CD4-positive, alpha-beta T cell (primary cell): ENCODE data around the gene ARHGAP15. TPM values are rescaled to one million over a fixed set of nuclear protein-coding genes. Genes with fewer than 3 reads are reported as not detected.

Experiments used
- ATAC-seq: fragments of 200-7000 bp; cut with Tn5 transposase; one replicate; pipeline ENCODE4 v1.10.0; 2022; ENCODE audit warnings: mild to moderate bottlenecking; ENCODE audit not compliant: poor library complexity
- CTCF ChIA-PET: fragments of 350-600 bp; sonication (Branson Sonifier 250); formaldehyde crosslinking; loops from one replicate; lab custom pipeline; 2021; ENCODE audit warnings: antibody characterized with exemption, inconsistent platforms; lab: Charles Lee
- POLR2A ChIA-PET: fragments of 350-600 bp; sonication (Branson Sonifier 250); formaldehyde crosslinking; loops from one replicate; lab custom pipeline; 2021; ENCODE audit warnings: antibody characterized with exemption, inconsistent platforms; lab: Charles Lee
- DNase-seq, 14 experiments: peaks; one replicate each; pipeline ENCODE4 v3.0.0-alpha.2; 2013 to 2020; ENCODE audit warnings: mixed read lengths in 2 of 14
- H3K27ac ChIP-seq, 2 donors: one replicate each; pipeline versions ENCODE4 v1.5.1 to v1.7.0; 2013; ENCODE audit warnings: low read length in 2 of 2, low read depth in 1 of 2, mild to moderate bottlenecking in 1 of 2
- H3K27me3 ChIP-seq, 2 experiments: 1 replicate in 1 of 2; 2 replicates in 1 of 2; pipeline versions ENCODE4 v1.6.1 to v1.7.0; 2013; ENCODE audit warnings: low read length in 2 of 2, control low read depth in 1 of 2, mild to moderate bottlenecking in 1 of 2, moderate library complexity in 1 of 2; ENCODE audit not compliant: insufficient read depth in 2 of 2, control insufficient read depth in 1 of 2
- H3K36me3 ChIP-seq: one replicate; pipeline ENCODE4 v1.6.1; 2013; ENCODE audit warnings: low read length, control low read depth; ENCODE audit not compliant: insufficient read depth
- H3K4me1 ChIP-seq: one replicate; pipeline ENCODE4 v1.6.1; 2013; ENCODE audit warnings: low read length, control low read depth; ENCODE audit not compliant: insufficient read depth
- H3K4me3 ChIP-seq: one replicate; pipeline ENCODE4 v1.5.1; 2013; ENCODE audit warnings: mild to moderate bottlenecking, low read length, moderate library complexity
- H3K9me3 ChIP-seq, 2 experiments: 1 replicate in 1 of 2; 2 replicates in 1 of 2; pipeline versions ENCODE4 v1.6.1 to v1.7.0; 2013; ENCODE audit warnings: low read length in 2 of 2, mild to moderate bottlenecking in 2 of 2, control low read depth in 1 of 2, moderate library complexity in 1 of 2; ENCODE audit not compliant: control insufficient read depth in 1 of 2, insufficient read depth in 1 of 2
- H3K27ac Mint-ChIP-seq: one replicate; pipeline ENCODE4 v1.8.0; 2020; ENCODE audit warnings: mixed read lengths
- H3K27me3 Mint-ChIP-seq: one replicate; pipeline ENCODE4 v1.8.0; 2021; ENCODE audit warnings: mixed read lengths
- H3K36me3 Mint-ChIP-seq: one replicate; pipeline ENCODE4 v1.8.0; 2021; ENCODE audit warnings: low read depth, mixed read lengths
- H3K4me1 Mint-ChIP-seq: one replicate; pipeline ENCODE4 v1.8.0; 2021; ENCODE audit warnings: low read depth, mixed read lengths
- H3K4me3 Mint-ChIP-seq: one replicate; pipeline ENCODE4 v1.8.0; 2020; ENCODE audit warnings: mild to moderate bottlenecking, mixed read lengths
- H3K9me3 Mint-ChIP-seq: one replicate; pipeline ENCODE4 v1.8.0; 2020; ENCODE audit warnings: mixed read lengths
- intact Hi-C, 2 experiments: fragments of 100-400 bp; cut with DNase I in 1 of 2; cut with micrococcal nuclease in 1 of 2; formaldehyde crosslinking; loops; one replicate each; pipeline versions ENCODE4 v1.15.1 to v1.9.0; 2023 to 2025; cut with DNase I, micrococcal nuclease
- total RNA-seq, 174 experiments: library from RNA in 2 of 174; stranded (reverse) in 2 of 174; gene quantifications; one replicate each; pipeline ENCODE4 v1.2.3 and lab custom pipeline; 2021 to 2026
- TF ChIP-seq, protein P1 (sequence below): fragments of 200-600 bp; IDR thresholded peaks from one replicate; pipeline ENCODE4 v1.8.0; 2022; ENCODE audit warnings: antibody characterized with exemption, mild to moderate bottlenecking

The ARHGAP15 gene
- total RNA-seq, 2 experiments from 2014 or later = 158 to 165 TPM

DNA sequence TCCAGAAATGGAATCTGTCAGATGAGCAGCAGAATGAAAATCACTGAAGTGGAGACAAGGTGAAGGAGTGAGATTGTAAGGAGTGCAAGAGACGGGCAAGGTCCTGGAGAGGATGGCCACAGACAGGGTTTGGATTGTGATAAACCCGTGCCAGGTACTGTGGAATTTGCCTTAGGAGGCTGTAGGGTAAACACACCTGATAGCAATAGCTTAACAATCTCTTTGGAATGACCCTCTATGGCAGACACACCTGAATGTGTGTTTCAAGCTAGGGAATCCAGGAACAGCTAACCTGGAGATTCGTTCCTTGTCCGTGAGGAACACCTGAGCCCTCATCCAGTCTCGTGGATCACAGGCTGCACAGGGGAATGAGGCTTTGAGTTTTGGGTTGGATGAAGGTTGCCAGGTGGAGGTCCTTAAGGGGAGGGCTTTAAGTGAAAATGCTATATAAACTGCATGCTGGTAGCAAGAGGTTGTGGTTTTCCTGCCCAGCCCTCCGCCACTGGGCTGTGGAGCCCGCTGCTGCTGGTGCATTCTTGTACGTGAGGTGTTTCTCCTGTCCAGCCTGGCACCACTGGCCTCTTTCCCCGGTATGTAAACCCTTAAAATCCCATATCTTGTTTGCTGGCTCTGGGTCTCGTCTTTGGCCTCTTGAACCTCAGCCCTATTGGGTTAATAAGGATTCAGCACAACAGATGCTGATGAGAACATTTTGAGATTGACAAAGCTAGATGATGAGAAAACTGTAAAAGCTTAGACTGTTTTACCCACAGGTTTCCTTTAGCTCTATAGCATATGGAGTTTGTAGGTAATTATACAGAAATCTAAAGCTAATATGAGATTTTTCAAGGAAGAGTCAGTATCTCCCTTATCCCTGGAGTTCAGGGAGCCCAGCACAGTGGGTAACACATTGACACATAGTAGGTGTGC lies 117.9 kb downstream of the ARHGAP15 start:
- peak overlapping the region; percentile 62 for H3K4me3 ChIP-seq
- intact Hi-C loops = no loop called here
- no peaks in the 10 kb centered on the region for H3K9me3 Mint-ChIP-seq

DNA sequence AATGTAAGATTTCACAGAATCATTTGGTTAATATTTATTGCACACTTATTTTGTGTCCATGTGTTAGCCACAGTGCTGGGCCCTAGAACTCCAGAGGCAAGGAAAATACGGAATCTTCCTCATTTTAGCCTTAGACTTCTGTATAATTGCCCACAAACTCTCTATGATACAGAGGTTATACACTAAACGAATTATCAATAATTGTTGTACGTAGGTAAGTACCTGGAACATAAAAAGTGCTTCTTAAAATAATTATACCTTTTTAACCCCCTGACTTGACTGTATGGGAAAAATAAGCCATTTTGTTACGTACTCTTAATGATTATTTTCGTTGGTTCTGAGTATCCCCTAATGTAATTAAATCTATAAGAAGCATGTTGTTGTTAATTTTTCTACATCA lies 119.4 kb downstream of the ARHGAP15 start:
- intact Hi-C loops = no loop called here
- Mint-ChIP-seq H3K4me1 (peaks cover 30% of the 10 kb centered on the region), H3K36me3 (peaks cover 41% of the 10 kb centered on the region), H3K27ac (no peak overlapping the region), H3K4me3 (no peak overlapping the region), H3K9me3 (no peaks in the 10 kb centered on the region), H3K27me3 (no peaks in the 10 kb centered on the region)
- ATAC-seq (no peak), DNase-seq (no peak)
- ChIA-PET POLR2A (interaction anchor here (0.6 to 3.2 kb wide), 3 partner anchors 9 to 138 kb away, joined by 3 to 40 read pairs (median 9); no protein-coding TSS in a partner anchor), CTCF (interaction anchor here (1.1 to 1.9 kb wide), 2 partner anchors 10 to 214 kb away, joined by 3 to 10 read pairs; no protein-coding TSS in a partner anchor)
- Histone ChIP-seq H3K4me3 (peak overlapping the region; percentile 62), H3K4me1 (peaks cover 22% of the 10 kb centered on the region), H3K9me3 (no peaks in the 10 kb centered on the region), H3K27ac (peak overlapping the region in 1 of 2 donors; percentile 43), H3K27me3 (no peaks in the 10 kb centered on the region), H3K36me3 (peaks cover 13% of the 10 kb centered on the region)
- TF ChIP-seq, protein P1, sequence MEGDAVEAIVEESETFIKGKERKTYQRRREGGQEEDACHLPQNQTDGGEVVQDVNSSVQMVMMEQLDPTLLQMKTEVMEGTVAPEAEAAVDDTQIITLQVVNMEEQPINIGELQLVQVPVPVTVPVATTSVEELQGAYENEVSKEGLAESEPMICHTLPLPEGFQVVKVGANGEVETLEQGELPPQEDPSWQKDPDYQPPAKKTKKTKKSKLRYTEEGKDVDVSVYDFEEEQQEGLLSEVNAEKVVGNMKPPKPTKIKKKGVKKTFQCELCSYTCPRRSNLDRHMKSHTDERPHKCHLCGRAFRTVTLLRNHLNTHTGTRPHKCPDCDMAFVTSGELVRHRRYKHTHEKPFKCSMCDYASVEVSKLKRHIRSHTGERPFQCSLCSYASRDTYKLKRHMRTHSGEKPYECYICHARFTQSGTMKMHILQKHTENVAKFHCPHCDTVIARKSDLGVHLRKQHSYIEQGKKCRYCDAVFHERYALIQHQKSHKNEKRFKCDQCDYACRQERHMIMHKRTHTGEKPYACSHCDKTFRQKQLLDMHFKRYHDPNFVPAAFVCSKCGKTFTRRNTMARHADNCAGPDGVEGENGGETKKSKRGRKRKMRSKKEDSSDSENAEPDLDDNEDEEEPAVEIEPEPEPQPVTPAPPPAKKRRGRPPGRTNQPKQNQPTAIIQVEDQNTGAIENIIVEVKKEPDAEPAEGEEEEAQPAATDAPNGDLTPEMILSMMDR = no peak

More for the DNA sequence above, 117.9 kb downstream of the ARHGAP15 start:
- Histone ChIP-seq H3K9me3 (no peaks in the 10 kb centered on the region), H3K36me3 (peaks cover 16% of the 10 kb centered on the region), H3K27ac (peak overlapping the region; percentile 43 to 58), H3K4me1 (peaks cover 22% of the 10 kb centered on the region), H3K27me3 (no peaks in the 10 kb centered on the region)
- ATAC-seq (peak; percentile 71), DNase-seq (peak in 10 of 14 experiments; percentile 12 to 67 (median 40))
- no peaks in the 10 kb centered on the region for H3K27me3 Mint-ChIP-seq
- peaks cover 37% of the 10 kb centered on the region for H3K36me3 Mint-ChIP-seq
- no peak overlapping the region for H3K27ac Mint-ChIP-seq
- ChIA-PET POLR2A (interaction anchor here (0.6 to 3.2 kb wide), 7 partner anchors 8 to 80 kb away, joined by 3 to 40 read pairs (median 4); no protein-coding TSS in a partner anchor), CTCF (interaction anchor here (0.6 to 1.9 kb wide), 5 partner anchors 12 to 213 kb away, joined by 3 to 10 read pairs (median 3); no protein-coding TSS in a partner anchor)
- H3K4me3 Mint-ChIP-seq = no peak overlapping the region
- H3K4me1 Mint-ChIP-seq = peaks cover 21% of the 10 kb centered on the region
- TF ChIP-seq, protein P1 = no peak

DNA sequence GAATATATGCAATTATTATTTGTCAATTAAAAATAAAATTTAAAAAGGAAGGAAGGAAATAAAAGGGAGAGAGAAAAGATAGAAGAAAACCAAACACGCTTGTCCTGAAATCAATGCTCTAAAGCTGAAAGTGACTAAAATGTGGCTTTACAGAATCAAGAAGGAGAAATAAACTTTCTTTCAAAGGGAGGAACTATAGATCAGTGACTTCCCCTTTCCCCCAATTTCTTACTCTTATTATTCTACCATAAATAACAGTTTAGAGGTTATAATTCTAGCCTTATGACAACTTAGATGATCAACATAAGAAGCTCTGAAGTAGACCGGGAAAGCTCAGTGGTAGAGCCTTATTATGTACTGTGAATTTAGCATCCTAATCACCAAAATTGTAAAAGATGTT lies 122.5 kb downstream of the ARHGAP15 start:
- H3K36me3 Mint-ChIP-seq = peaks cover 41% of the 10 kb centered on the region
- Histone ChIP-seq H3K4me3 (peak overlapping the region; percentile 62), H3K36me3 (peaks cover 13% of the 10 kb centered on the region), H3K27me3 (no peaks in the 10 kb centered on the region), H3K9me3 (no peaks in the 10 kb centered on the region), H3K27ac (peak overlapping the region; percentile 2 to 63), H3K4me1 (peaks cover 16% of the 10 kb centered on the region)
- ATAC-seq (no peak), DNase-seq (no peak)
- peak overlapping the region; percentile 86 for H3K27ac Mint-ChIP-seq
- TF ChIP-seq, protein P1 = no peak
- intact Hi-C loops = no loop called here
- H3K4me1 Mint-ChIP-seq = peaks cover 59% of the 10 kb centered on the region
- H3K27me3 Mint-ChIP-seq = no peaks in the 10 kb centered on the region
- peak overlapping the region; percentile 73 for H3K4me3 Mint-ChIP-seq
- POLR2A ChIA-PET = interaction anchor here (0.7 to 2.8 kb wide), 7 partner anchors 8 to 151 kb away, joined by 3 to 13 read pairs (median 4); no protein-coding TSS in a partner anchor
- no peaks in the 10 kb centered on the region for H3K9me3 Mint-ChIP-seq
- CTCF ChIA-PET = interaction anchor here (1.4 to 2.2 kb wide), 3 partner anchors 10 to 90 kb away, joined by 3 to 7 read pairs (median 6); no protein-coding TSS in a partner anchor
